ENCODE data around the gene MIOX.

DNA sequence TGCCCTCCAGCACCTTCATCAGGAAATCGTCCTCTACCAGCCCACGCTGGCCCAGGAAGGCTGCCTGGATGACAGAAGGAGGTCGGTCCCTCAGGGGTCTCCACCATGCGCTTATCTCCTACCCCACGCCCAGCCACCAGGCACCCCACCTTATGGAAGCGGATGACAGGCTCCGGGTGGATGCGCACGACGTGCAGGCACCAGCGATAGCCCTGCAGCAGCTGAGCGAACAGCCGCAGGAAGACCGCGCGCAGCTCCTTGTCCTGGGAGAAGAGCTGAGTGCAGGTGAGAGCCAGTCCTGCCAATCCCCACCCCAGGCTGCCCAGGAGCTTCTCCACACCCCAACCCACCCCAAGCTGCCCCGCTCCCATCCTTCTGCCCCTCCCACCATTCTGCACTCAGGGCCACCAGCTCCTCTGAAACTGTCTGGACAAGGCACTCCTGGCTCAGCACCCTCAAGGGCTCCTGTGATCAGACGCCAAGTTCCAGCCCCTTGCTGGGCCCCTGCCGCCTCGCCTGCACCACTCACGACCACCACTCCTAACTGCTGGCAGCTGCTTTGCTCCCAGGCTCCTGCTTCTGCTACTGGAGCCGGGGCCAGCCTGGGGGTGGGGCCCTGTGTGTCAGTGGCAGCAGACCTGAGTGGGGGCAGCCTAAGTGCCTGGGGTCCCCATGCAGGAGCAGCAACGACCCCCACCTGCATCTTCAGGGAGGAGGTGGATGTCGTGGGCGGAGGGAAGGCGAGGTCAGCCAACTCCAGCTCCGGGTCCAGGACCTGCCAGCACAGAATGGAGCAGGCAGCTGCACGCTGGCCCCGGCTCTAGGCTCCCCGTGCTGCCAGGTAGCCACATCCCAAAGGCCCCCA is 21.4 kb upstream of the MIOX start:
- TF ChIP-seq, protein P1, sequence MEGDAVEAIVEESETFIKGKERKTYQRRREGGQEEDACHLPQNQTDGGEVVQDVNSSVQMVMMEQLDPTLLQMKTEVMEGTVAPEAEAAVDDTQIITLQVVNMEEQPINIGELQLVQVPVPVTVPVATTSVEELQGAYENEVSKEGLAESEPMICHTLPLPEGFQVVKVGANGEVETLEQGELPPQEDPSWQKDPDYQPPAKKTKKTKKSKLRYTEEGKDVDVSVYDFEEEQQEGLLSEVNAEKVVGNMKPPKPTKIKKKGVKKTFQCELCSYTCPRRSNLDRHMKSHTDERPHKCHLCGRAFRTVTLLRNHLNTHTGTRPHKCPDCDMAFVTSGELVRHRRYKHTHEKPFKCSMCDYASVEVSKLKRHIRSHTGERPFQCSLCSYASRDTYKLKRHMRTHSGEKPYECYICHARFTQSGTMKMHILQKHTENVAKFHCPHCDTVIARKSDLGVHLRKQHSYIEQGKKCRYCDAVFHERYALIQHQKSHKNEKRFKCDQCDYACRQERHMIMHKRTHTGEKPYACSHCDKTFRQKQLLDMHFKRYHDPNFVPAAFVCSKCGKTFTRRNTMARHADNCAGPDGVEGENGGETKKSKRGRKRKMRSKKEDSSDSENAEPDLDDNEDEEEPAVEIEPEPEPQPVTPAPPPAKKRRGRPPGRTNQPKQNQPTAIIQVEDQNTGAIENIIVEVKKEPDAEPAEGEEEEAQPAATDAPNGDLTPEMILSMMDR (conservative IDR thresholded peaks at IDR 0.05; ENCODE audit: low read depth in 2 of 2), result no peak
- TF ChIP-seq, protein P2, sequence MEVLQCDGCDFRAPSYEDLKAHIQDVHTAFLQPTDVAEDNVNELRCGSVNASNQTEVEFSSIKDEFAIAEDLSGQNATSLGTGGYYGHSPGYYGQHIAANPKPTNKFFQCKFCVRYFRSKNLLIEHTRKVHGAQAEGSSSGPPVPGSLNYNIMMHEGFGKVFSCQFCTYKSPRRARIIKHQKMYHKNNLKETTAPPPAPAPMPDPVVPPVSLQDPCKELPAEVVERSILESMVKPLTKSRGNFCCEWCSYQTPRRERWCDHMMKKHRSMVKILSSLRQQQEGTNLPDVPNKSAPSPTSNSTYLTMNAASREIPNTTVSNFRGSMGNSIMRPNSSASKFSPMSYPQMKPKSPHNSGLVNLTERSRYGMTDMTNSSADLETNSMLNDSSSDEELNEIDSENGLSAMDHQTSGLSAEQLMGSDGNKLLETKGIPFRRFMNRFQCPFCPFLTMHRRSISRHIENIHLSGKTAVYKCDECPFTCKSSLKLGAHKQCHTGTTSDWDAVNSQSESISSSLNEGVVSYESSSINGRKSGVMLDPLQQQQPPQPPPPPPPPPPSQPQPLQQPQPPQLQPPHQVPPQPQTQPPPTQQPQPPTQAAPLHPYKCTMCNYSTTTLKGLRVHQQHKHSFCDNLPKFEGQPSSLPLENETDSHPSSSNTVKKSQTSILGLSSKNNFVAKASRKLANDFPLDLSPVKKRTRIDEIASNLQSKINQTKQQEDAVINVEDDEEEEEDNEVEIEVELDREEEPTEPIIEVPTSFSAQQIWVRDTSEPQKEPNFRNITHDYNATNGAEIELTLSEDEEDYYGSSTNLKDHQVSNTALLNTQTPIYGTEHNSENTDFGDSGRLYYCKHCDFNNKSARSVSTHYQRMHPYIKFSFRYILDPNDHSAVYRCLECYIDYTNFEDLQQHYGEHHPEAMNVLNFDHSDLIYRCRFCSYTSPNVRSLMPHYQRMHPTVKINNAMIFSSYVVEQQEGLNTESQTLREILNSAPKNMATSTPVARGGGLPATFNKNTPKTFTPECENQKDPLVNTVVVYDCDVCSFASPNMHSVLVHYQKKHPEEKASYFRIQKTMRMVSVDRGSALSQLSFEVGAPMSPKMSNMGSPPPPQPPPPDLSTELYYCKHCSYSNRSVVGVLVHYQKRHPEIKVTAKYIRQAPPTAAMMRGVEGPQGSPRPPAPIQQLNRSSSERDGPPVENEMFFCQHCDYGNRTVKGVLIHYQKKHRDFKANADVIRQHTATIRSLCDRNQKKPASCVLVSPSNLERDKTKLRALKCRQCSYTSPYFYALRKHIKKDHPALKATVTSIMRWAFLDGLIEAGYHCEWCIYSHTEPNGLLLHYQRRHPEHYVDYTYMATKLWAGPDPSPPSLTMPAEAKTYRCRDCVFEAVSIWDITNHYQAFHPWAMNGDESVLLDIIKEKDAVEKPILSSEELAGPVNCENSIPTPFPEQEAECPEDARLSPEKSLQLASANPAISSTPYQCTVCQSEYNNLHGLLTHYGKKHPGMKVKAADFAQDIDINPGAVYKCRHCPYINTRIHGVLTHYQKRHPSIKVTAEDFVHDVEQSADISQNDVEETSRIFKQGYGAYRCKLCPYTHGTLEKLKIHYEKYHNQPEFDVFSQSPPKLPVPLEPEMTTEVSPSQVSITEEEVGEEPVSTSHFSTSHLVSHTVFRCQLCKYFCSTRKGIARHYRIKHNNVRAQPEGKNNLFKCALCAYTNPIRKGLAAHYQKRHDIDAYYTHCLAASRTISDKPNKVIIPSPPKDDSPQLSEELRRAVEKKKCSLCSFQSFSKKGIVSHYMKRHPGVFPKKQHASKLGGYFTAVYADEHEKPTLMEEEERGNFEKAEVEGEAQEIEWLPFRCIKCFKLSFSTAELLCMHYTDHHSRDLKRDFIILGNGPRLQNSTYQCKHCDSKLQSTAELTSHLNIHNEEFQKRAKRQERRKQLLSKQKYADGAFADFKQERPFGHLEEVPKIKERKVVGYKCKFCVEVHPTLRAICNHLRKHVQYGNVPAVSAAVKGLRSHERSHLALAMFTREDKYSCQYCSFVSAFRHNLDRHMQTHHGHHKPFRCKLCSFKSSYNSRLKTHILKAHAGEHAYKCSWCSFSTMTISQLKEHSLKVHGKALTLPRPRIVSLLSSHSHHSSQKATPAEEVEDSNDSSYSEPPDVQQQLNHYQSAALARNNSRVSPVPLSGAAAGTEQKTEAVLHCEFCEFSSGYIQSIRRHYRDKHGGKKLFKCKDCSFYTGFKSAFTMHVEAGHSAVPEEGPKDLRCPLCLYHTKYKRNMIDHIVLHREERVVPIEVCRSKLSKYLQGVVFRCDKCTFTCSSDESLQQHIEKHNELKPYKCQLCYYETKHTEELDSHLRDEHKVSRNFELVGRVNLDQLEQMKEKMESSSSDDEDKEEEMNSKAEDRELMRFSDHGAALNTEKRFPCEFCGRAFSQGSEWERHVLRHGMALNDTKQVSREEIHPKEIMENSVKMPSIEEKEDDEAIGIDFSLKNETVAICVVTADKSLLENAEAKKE (CRISPR knock-in tag; IDR thresholded peaks at IDR 0.05), result no peak
- TF ChIP-seq EZH2 (IDR thresholded peaks at IDR 0.05; ENCODE audit: low read depth, unreplicated experiment), result no peak
